Upper lobe of left lung (tissue), 6 donors: ENCODE measurements around the gene OLA1. TPM values are rescaled to one million over a fixed set of nuclear protein-coding genes. Genes with fewer than 3 reads are reported as not detected.

Experiments
- ATAC-seq, 2 donors: fragments of 200-7000 bp; cut with Tn5 transposase; one replicate each; pipeline ENCODE4 v1.9.1; 2022; ENCODE audit warnings: mild to moderate bottlenecking in 2 of 2, moderate library complexity in 2 of 2; ENCODE audit not compliant: low FRiP score in 2 of 2
- DNase-seq, 2 donors: peaks; one replicate each; pipeline ENCODE4 v3.0.0-alpha.2; 2019 to 2020
- H3K27ac ChIP-seq, 4 donors: fragments of 200-600 bp; sonication (generic); one replicate each; pipeline ENCODE4 v1.5.1; 2016 to 2019
- H3K27me3 ChIP-seq, 4 donors: fragments of 200-600 bp; sonication (generic); one replicate each; pipeline ENCODE4 v1.5.1; 2017 to 2019
- H3K36me3 ChIP-seq, 4 donors: fragments of 200-600 bp; sonication (generic); one replicate each; pipeline ENCODE4 v1.5.1; 2016 to 2019
- H3K4me1 ChIP-seq, 4 donors: fragments of 200-600 bp; sonication (generic); one replicate each; pipeline ENCODE4 v1.5.1; 2018 to 2019
- H3K4me3 ChIP-seq, 4 donors: fragments of 200-600 bp; sonication (generic); one replicate each; pipeline ENCODE4 v1.5.1; 2017 to 2019; ENCODE audit warnings: mild to moderate bottlenecking in 2 of 4, moderate library complexity in 1 of 4
- H3K9me3 ChIP-seq, 4 donors: fragments of 200-600 bp; sonication (generic); one replicate each; pipeline ENCODE4 v1.5.1; 2018 to 2019
- EP300 ChIP-seq, 4 donors: sonication (generic); formaldehyde crosslinking; IDR thresholded peaks; one replicate each; pipeline ENCODE4 v1.5.1; 2017; ENCODE audit warnings: antibody characterized with exemption in 4 of 4, control low read depth in 2 of 4
- POLR2A ChIP-seq, 4 donors: fragments of 450-650 bp; IDR thresholded peaks; one replicate each; pipeline ENCODE4 v1.5.1; 2016 to 2017; ENCODE audit warnings: antibody characterized with exemption in 4 of 4, mild to moderate bottlenecking in 2 of 4
- POLR2AphosphoS5 ChIP-seq, 2 donors: sonication (generic); formaldehyde crosslinking; IDR thresholded peaks; one replicate each; pipeline ENCODE4 v1.5.1; 2017; ENCODE audit warnings: antibody characterized with exemption in 2 of 2
- WGBS, 2 donors: methylation state at CpG; one replicate each; pipeline ENCODE4 v1.1.5; 2017 to 2018; 5-methylcytosine and 5-hydroxymethylcytosine counted together
- small RNA-seq, 4 donors: library from RNA; depleted of rRNA; stranded (forward); fragments of <200 nt; gene quantifications; one replicate each; pipeline ENCODE3, GENCODE V24; 2016
- total RNA-seq, 6 donors: library from RNA; depleted of rRNA in 4 of 6; stranded (reverse); fragments of >200 nt in 4 of 6; gene quantifications; one replicate each; pipeline versions ENCODE4 v1.1.0 to v1.2.1, GENCODE V29; 2016 to 2021
- TF ChIP-seq, protein P1 (sequence below), 6 experiments: fragments of 450-650 bp in 4 of 6; fragments of 200-600 bp in 2 of 6; sonication (generic) in 2 of 6; IDR thresholded peaks; one replicate each; pipeline ENCODE4 v1.5.1; 2016 to 2019; ENCODE audit warnings: antibody characterized with exemption in 6 of 6
- donor health status: DM: no; HTN: no; CAD: no; lungs with moderate emphysema.
- donor health status: DM: no; HTN: yes; CAD: no; lungs with severe emphysema.

The OLA1 gene
- total RNA-seq, 6 donors from 2014 or later: 16.5 to 52.2 (median 42.0) TPM

DNA sequence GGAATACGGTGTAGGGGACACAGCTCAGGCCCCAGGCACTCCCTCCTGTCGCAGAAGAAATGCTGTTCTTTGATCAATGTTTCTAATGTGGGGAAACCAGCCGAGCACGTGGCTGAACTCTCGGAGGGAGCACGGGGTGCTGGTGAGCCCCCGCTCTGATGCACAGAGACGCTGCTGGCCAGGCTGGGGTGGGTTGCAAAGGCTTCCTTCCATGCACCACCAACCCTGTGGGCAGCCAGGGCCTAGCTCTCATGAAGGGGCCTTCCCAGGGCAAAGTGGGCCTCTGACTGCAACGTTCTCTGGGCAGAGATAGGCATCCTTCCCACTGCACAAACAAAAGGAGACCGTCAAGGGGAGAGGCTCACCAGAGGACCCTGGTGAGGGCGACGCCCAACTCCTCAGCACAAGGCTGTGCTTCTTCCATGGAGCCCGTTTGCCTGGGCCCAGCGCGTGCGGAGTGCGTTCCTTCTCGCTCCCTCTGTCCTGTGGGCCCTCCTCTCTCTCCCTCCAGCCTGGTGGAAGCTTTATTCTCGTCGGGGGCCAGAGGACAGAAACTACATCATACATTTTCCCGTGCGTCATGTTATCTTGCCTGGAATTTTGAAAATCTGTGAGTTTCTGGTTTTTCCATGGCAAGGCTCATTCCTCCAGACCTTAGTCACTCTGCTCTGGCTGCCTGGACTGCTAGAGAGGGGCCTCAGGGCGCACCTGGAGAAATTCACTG, 222.0 kb downstream of the OLA1 start:
- H3K36me3 ChIP-seq: no peaks in the 10 kb centered on the region
- ATAC-seq: no peak
- H3K9me3 ChIP-seq: no peaks in the 10 kb centered on the region

DNA sequence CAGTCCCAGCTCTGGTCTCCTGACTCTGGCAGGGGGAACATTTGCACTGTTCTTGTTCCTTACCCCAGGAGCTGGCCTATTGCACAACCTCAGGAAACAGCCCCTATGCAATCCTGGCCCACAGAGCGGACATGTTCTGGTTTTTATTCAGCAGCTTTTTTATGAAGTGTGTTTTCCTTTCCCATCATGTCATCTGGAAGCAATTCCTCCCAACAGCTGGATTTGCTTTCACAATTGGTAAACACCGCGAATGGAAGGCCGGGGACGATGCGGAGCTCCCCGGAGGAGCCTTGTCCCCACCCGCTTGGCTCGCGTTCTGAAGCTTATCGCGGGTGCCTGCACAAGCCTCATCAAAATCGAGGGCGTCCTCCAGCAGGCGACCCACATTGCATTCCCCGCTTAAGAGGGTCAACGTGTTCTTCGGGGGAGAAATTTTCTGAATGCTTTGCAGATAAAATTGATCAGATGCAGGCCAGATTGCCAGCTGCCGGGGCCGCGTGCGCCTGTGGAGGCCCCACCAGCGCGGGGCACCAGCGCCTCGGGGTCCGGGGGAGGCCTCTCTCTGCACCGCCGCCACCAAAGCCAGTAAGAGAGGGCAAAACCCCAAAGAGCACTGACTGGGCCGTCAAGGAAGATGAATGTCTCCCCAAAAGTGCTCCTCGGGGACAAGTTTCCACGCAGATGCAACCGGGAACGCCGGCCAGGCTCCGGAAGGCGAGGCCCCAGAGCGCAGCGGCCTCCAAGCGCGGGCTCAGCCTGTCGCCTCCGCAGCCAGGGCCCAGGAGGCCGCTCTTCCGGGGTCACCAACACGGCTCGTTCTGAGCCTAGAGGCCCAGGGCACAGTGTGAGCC, 222.8 kb downstream of the OLA1 start:
- no peaks in the 10 kb centered on the region for H3K9me3 ChIP-seq
- WGBS, 2 donors: 66 to 68% methylated on average over 44 to 47 of the region's 47 CpGs
- no peak overlapping the region for H3K4me3 ChIP-seq
- TF ChIP-seq POLR2AphosphoS5 (IDR thresholded peaks at IDR 0.05) (peak; percentile 76 to 86), EP300 (IDR thresholded peaks at IDR 0.05) (peak in 1 of 4 donors; percentile 76), POLR2A (IDR thresholded peaks at IDR 0.05) (peak in 1 of 4 donors; percentile 58)
- TF ChIP-seq, protein P1, sequence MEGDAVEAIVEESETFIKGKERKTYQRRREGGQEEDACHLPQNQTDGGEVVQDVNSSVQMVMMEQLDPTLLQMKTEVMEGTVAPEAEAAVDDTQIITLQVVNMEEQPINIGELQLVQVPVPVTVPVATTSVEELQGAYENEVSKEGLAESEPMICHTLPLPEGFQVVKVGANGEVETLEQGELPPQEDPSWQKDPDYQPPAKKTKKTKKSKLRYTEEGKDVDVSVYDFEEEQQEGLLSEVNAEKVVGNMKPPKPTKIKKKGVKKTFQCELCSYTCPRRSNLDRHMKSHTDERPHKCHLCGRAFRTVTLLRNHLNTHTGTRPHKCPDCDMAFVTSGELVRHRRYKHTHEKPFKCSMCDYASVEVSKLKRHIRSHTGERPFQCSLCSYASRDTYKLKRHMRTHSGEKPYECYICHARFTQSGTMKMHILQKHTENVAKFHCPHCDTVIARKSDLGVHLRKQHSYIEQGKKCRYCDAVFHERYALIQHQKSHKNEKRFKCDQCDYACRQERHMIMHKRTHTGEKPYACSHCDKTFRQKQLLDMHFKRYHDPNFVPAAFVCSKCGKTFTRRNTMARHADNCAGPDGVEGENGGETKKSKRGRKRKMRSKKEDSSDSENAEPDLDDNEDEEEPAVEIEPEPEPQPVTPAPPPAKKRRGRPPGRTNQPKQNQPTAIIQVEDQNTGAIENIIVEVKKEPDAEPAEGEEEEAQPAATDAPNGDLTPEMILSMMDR (IDR thresholded peaks at IDR 0.05): no peak
- no peaks in the 10 kb centered on the region for H3K36me3 ChIP-seq
- no peaks in the 10 kb centered on the region for H3K27me3 ChIP-seq
- ATAC-seq: peak; percentile 65 to 90
- DNase-seq: peak; percentile 83 to 85
- H3K4me1 ChIP-seq: peaks cover 18 to 23% (median 18%) of the 10 kb centered on the region in 4 donors
- H3K27ac ChIP-seq: peak overlapping the region; percentile 76 to 90 (median 86)

More for the DNA sequence above, 222.0 kb downstream of the OLA1 start:
- H3K4me3 ChIP-seq: no peak overlapping the region
- H3K27me3 ChIP-seq: no peaks in the 10 kb centered on the region
- 88 to 89% methylated on average over 21 to 23 of the region's 23 CpGs for WGBS, 2 donors
- peak in 1 of 2 donors; percentile 46 for DNase-seq
- peaks cover 18 to 23% (median 18%) of the 10 kb centered on the region in 4 donors for H3K4me1 ChIP-seq
- peak overlapping the region; percentile 76 to 90 (median 86) for H3K27ac ChIP-seq
- no peak for TF ChIP-seq POLR2AphosphoS5 (IDR thresholded peaks at IDR 0.05)
- no peak for TF ChIP-seq POLR2A (IDR thresholded peaks at IDR 0.05)

DNA sequence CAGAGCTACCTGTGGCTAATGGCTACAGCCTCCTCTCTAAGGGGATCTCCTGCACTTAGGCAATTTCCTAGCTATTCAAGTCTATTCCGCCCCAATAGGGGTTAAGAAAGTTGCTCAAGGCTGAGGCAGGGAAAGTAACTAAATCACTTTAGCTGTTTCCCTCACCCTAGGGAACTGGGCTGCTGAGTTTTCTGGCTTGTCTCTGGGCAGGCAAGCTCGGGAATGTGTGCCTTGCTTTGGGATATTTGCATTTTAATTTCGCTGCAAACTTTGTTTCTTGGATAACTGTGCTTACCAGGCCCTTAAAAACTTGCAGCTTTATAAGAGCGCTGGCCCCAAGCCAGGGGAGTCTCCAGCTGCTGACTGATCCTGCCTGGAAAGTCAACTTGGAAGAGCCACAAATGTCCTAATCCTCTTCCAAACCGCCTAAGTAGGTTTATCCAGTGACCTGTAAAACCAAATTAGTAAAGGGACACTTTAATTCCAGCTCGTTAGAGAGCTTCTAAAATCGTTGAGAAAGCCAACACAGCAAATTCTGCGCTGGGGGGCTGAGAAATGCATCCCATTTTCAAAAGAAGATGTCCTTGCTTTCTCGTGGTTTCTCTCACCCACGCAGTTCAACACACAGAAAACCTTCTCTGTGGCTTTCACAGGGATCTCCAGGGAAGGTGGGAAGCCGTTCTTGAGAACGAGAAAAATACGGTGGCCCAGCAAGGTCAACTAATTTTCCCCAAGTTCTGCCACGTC, 223.6 kb downstream of the OLA1 start:
- ATAC-seq: peak in 1 of 2 donors; percentile 63
- peak overlapping the region; percentile 76 to 90 (median 86) for H3K27ac ChIP-seq
- H3K36me3 ChIP-seq: no peaks in the 10 kb centered on the region
- peaks cover 18 to 23% (median 18%) of the 10 kb centered on the region in 4 donors for H3K4me1 ChIP-seq
- H3K4me3 ChIP-seq: no peak overlapping the region
- no peaks in the 10 kb centered on the region for H3K27me3 ChIP-seq
- no peaks in the 10 kb centered on the region for H3K9me3 ChIP-seq
- 63 to 65% methylated on average over 14 of the region's 14 CpGs for WGBS, 2 donors
- no peak for TF ChIP-seq POLR2A (IDR thresholded peaks at IDR 0.05)
- TF ChIP-seq EP300 (IDR thresholded peaks at IDR 0.05): no peak
- TF ChIP-seq, protein P1 (IDR thresholded peaks at IDR 0.05): no peak
- TF ChIP-seq POLR2AphosphoS5 (IDR thresholded peaks at IDR 0.05): no peak
- peak in 1 of 2 donors; percentile 49 for DNase-seq

DNA sequence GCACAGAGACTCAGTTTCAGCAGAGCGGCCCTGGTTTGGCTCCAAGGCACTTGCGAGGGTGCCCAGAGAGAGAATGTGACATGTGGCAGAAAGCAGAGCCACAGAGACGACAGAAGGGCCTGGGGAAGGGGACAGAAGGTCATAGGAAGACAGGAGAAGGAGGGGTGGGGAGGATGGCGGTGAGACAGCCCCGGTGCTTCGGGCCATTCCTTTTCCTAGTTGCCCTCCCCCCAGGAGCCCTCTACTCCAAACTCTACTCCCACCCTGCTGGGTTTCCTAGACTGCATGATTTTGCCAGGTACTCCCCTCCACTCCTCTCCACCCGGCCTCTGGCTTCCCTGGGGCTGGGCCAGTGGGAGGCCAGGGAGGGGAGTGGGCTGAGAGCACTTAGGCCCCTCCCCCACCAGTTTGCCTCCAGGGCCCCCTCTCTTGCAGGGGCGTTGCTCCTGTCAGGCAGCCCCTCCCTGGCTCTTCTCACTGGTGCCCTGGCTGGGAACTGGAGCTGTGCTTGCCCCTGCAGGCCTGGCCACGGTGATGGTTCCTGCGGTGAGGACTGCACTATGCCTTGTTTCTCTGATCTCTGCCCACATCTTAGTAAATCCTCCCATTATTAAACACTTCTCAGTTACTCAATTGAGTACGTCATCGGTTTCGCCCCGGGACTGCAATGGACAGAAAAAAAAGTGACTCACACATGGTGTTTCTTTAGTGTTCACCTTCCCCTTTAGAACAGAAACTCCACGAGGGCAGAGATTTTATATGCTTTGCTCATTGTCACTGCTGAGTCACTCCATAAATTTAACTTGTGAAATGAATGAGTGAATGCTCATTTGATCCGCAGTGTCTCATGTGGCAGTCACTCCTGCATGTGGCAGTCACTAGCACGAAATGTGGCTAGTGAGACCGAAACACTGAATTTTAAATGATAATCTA, 224.5 kb downstream of the OLA1 start:
- TF ChIP-seq POLR2AphosphoS5 (IDR thresholded peaks at IDR 0.05) (peak; percentile 34 to 59), EP300 (IDR thresholded peaks at IDR 0.05) (no peak), POLR2A (IDR thresholded peaks at IDR 0.05) (peak in 2 of 4 donors; percentile 21 to 68)
- TF ChIP-seq, protein P1 (IDR thresholded peaks at IDR 0.05): peak in 1 of 6 experiments; percentile 14
- no peaks in the 10 kb centered on the region for H3K9me3 ChIP-seq
- peak overlapping the region; percentile 76 to 90 (median 86) for H3K27ac ChIP-seq
- 59 to 61% methylated on average over 18 of the region's 18 CpGs for WGBS, 2 donors
- H3K27me3 ChIP-seq: no peaks in the 10 kb centered on the region
- no peak overlapping the region for H3K4me3 ChIP-seq
- DNase-seq: peak; percentile 66 to 67
- ATAC-seq: peak; percentile 74 to 86
- H3K4me1 ChIP-seq: peaks cover 18 to 23% (median 18%) of the 10 kb centered on the region in 4 donors
- H3K36me3 ChIP-seq: no peaks in the 10 kb centered on the region

Small RNA genes lying within 50 kb of the gene (small RNA-seq; reads per million reads assigned to genes)
- gene RF00019: 0 reads per million in 4 donors

Other genes with a start within 250 kb of the OLA1 start
- gene SP9, start 86.4 kb upstream of the OLA1 start, total RNA-seq: not detected
- 10 to 100 TPM in 5 of 6 donors, 1 to 10 TPM in 1; 5.1 to 43.0 (median 21.7) TPM for gene SCRN3, start 147.2 kb upstream of the OLA1 start, total RNA-seq
- 1 to 10 TPM; 2.2 to 7.5 (median 3.6) TPM for gene GPR155, start 238.5 kb upstream of the OLA1 start, total RNA-seq